Mesendoderm (in vitro differentiated cells): Measurements from ENCODE around the gene NOL12.
"Not testable (repeated sequence)": the region's sequence is repeated elsewhere in the genome, so short reads cannot be mapped to it uniquely, and the experiment has no call there.

Source experiments
- DNase-seq: peaks from one replicate; pipeline ENCODE4 v3.0.0; 2013
- H2AK5ac ChIP-seq: 2 replicates; pipeline ENCODE4 v1.6.1; 2013; ENCODE audit warnings: low read length, inconsistent platforms
- H2BK120ac ChIP-seq: 2 replicates; pipeline ENCODE4 v1.6.1; 2013; ENCODE audit warnings: low read depth, mild to moderate bottlenecking, low read length, moderate library complexity, mixed read lengths
- H2BK15ac ChIP-seq: replicated peaks from 2 replicates; pipeline ENCODE4 v1.6.1; 2013; ENCODE audit warnings: low read depth, mild to moderate bottlenecking, moderate library complexity
- H2BK5ac ChIP-seq: 2 replicates; pipeline ENCODE4 v1.6.1; 2013; ENCODE audit warnings: low read length, inconsistent platforms
- H3K18ac ChIP-seq: 2 replicates; pipeline ENCODE4 v1.6.1; 2013; ENCODE audit warnings: mild to moderate bottlenecking, low read length, mixed read lengths
- H3K23ac ChIP-seq: one replicate; pipeline ENCODE4 v1.6.1; 2013; ENCODE audit warnings: low read length
- H3K27ac ChIP-seq: 2 replicates; pipeline ENCODE4 v1.5.1; 2013; ENCODE audit warnings: low read depth, mild to moderate bottlenecking, inconsistent platforms, low read length, moderate library complexity
- H3K27me3 ChIP-seq: 2 replicates; pipeline ENCODE4 v1.6.1; 2013; ENCODE audit warnings: low read length, control low read depth, mild to moderate bottlenecking, inconsistent platforms; ENCODE audit not compliant: insufficient read depth, poor library complexity
- H3K36me3 ChIP-seq: 2 replicates; pipeline ENCODE4 v1.6.1; 2013; ENCODE audit warnings: low read length, inconsistent platforms; ENCODE audit not compliant: control insufficient read depth, insufficient read depth
- H3K4ac ChIP-seq: one replicate; pipeline ENCODE4 v1.6.1; 2013; ENCODE audit warnings: low read depth, mild to moderate bottlenecking, low read length, moderate library complexity
- H3K4me1 ChIP-seq: 2 replicates; pipeline ENCODE4 v1.6.1; 2013; ENCODE audit warnings: low read depth, low read length, inconsistent platforms; ENCODE audit not compliant: control insufficient read depth
- H3K4me2 ChIP-seq: 2 replicates; pipeline ENCODE4 v1.6.1; 2013; ENCODE audit warnings: low read length
- H3K4me3 ChIP-seq: 2 replicates; pipeline ENCODE4 v1.5.1; 2013; ENCODE audit warnings: mild to moderate bottlenecking, low read length
- H3K56ac ChIP-seq: one replicate; pipeline ENCODE4 v1.6.1; 2013; ENCODE audit warnings: low read length
- H3K79me1 ChIP-seq: 2 replicates; pipeline ENCODE4 v1.6.1; 2013; ENCODE audit warnings: low read length, inconsistent platforms
- H3K79me2 ChIP-seq: 2 replicates; pipeline ENCODE4 v1.6.1; 2013; ENCODE audit warnings: mild to moderate bottlenecking, low read length; ENCODE audit not compliant: control insufficient read depth, insufficient read depth
- H3K9ac ChIP-seq: 2 replicates; pipeline ENCODE4 v1.6.1; 2013; ENCODE audit warnings: low read length, inconsistent platforms
- H4K5ac ChIP-seq: one replicate; pipeline ENCODE4 v1.6.1; 2013; ENCODE audit warnings: low read length
- H4K8ac ChIP-seq: one replicate; pipeline ENCODE4 v1.6.1; 2013; ENCODE audit warnings: low read depth, mild to moderate bottlenecking, control low read depth, low read length, moderate library complexity
- WGBS: extraction: QIAGEN DNeasy Blood & Tissue Kit; methylation state at CpG from one replicate; pipeline ENCODE4 v1.1.7; 2013; ENCODE audit warnings: low lambda C conversion rate, missing lambda C conversion rate; ENCODE audit not compliant: insufficient coverage; ENCODE audit errors: extremely low coverage; 5-methylcytosine and 5-hydroxymethylcytosine counted together

The NOL12 gene

GRCh38 chr22:37716708-37717107 is 30.6 kb downstream of the NOL12 start:
- no peak for DNase-seq
- Histone ChIP-seq H2AK5ac (no peak overlapping the region), H2BK5ac (no peak overlapping the region), H3K4ac (no peak overlapping the region), H3K56ac (no peak overlapping the region), H3K4me3 (no peak overlapping the region), H3K27ac (no peak overlapping the region), H3K9ac (no peak overlapping the region), H3K27me3 (no peaks in the 10 kb centered on the region), H3K79me2 (no peaks in the 10 kb centered on the region), H3K23ac (no peak overlapping the region), H4K5ac (no peak overlapping the region), H3K36me3 (peaks cover 2% of the 10 kb centered on the region), H3K4me1 (no peaks in the 10 kb centered on the region), H3K18ac (no peak overlapping the region), H2BK120ac (no peak overlapping the region), H3K4me2 (no peak overlapping the region), H2BK15ac (no peak overlapping the region), H4K8ac (no peak overlapping the region), H3K79me1 (no peaks in the 10 kb centered on the region)
- no CpG with 5 or more reads among the region's 9 CpGs for WGBS

GRCh38 chr22:37717235-37717634 is 31.1 kb downstream of the NOL12 start:
- H3K27ac ChIP-seq, H3K56ac ChIP-seq, H4K5ac ChIP-seq, DNase-seq, H3K4me1 ChIP-seq, H2BK5ac ChIP-seq, H3K79me1 ChIP-seq, H3K18ac ChIP-seq, H2BK15ac ChIP-seq, H2AK5ac ChIP-seq, H3K36me3 ChIP-seq, H3K4me2 ChIP-seq, H2BK120ac ChIP-seq, H3K27me3 ChIP-seq, H4K8ac ChIP-seq, H3K23ac ChIP-seq, H3K4me3 ChIP-seq, H3K79me2 ChIP-seq, H3K9ac ChIP-seq, H3K4ac ChIP-seq: not testable (repeated sequence)
- no CpG with 5 or more reads among the region's 7 CpGs for WGBS

- H3K27ac ChIP-seq, H3K36me3 ChIP-seq, H3K23ac ChIP-seq, H2BK120ac ChIP-seq, DNase-seq, H3K79me2 ChIP-seq, H4K8ac ChIP-seq, H2AK5ac ChIP-seq, H3K18ac ChIP-seq, H3K4ac ChIP-seq, H2BK5ac ChIP-seq, H3K4me2 ChIP-seq, H3K4me1 ChIP-seq, H2BK15ac ChIP-seq, H3K27me3 ChIP-seq, H3K56ac ChIP-seq, H3K79me1 ChIP-seq, H4K5ac ChIP-seq, H3K4me3 ChIP-seq, H3K9ac ChIP-seq: not testable (repeated sequence)
- no CpG with 5 or more reads among the region's 38 CpGs for WGBS
Measured at GRCh38 chr22:37717746-37718305, 31.7 kb downstream of the NOL12 start.

- H3K9ac ChIP-seq: no peak overlapping the region
- no peak overlapping the region for H4K8ac ChIP-seq
- no peak overlapping the region for H4K5ac ChIP-seq
- H3K27me3 ChIP-seq: no peaks in the 10 kb centered on the region
- no peaks in the 10 kb centered on the region for H3K36me3 ChIP-seq
- H2BK120ac ChIP-seq: no peak overlapping the region
- DNase-seq: no peak
- H3K56ac ChIP-seq: no peak overlapping the region
- no peak overlapping the region for H3K4me3 ChIP-seq
- H3K4me2 ChIP-seq: no peak overlapping the region
- H3K4me1 ChIP-seq: no peaks in the 10 kb centered on the region
- WGBS: no CpG with 5 or more reads among the region's 25 CpGs
- no peak overlapping the region for H2BK15ac ChIP-seq
- H2AK5ac ChIP-seq: no peak overlapping the region
- no peak overlapping the region for H2BK5ac ChIP-seq
- no peak overlapping the region for H3K4ac ChIP-seq
- H3K79me1 ChIP-seq: no peaks in the 10 kb centered on the region
- H3K27ac ChIP-seq: no peak overlapping the region
- H3K79me2 ChIP-seq: no peaks in the 10 kb centered on the region
- H3K18ac ChIP-seq: no peak overlapping the region
- H3K23ac ChIP-seq: no peak overlapping the region
Measured at GRCh38 chr22:37725551-37726240, 39.6 kb downstream of the NOL12 start.

GRCh38 chr22:37726241-37726887 is 40.2 kb downstream of the NOL12 start:
- H3K9ac ChIP-seq: no peak overlapping the region
- no peaks in the 10 kb centered on the region for H3K79me2 ChIP-seq
- no peak overlapping the region for H4K8ac ChIP-seq
- H3K4me3 ChIP-seq: no peak overlapping the region
- no peaks in the 10 kb centered on the region for H3K79me1 ChIP-seq
- no peak overlapping the region for H4K5ac ChIP-seq
- H3K18ac ChIP-seq: no peak overlapping the region
- no peaks in the 10 kb centered on the region for H3K4me1 ChIP-seq
- no peak overlapping the region for H2BK5ac ChIP-seq
- no peak overlapping the region for H3K23ac ChIP-seq
- no peak overlapping the region for H3K4me2 ChIP-seq
- no peak for DNase-seq
- no peak overlapping the region for H3K27ac ChIP-seq
- H2BK15ac ChIP-seq: no peak overlapping the region
- WGBS: no CpG with 5 or more reads among the region's 20 CpGs
- H3K36me3 ChIP-seq: no peaks in the 10 kb centered on the region
- no peaks in the 10 kb centered on the region for H3K27me3 ChIP-seq
- no peak overlapping the region for H2BK120ac ChIP-seq
- H3K4ac ChIP-seq: no peak overlapping the region
- no peak overlapping the region for H2AK5ac ChIP-seq
- H3K56ac ChIP-seq: no peak overlapping the region
